GM23338 (cell line): ENCODE data around the gene ANKRD2. TPM values are rescaled to one million over a fixed set of nuclear protein-coding genes. Genes with fewer than 3 reads are reported as not detected.

Experiments used
- ATAC-seq: fragments of 200-7000 bp; cut with Tn5 transposase; 3 replicates; pipeline ENCODE4 v1.9.1; 2020
- DNase-seq: peaks from one replicate; pipeline ENCODE4 v3.0.0-alpha.2; 2015; ENCODE audit warnings: low spot score
- H2AFZ ChIP-seq: fragments of 200-600 bp; sonication (generic); 2 replicates; pipeline ENCODE4 v1.8.0; 2016; ENCODE audit warnings: antibody characterized with exemption, mild to moderate bottlenecking, moderate library complexity
- H3F3A ChIP-seq: fragments of 200-600 bp; sonication (generic); replicated peaks from 2 replicates; pipeline ENCODE4 v1.8.0; 2017; ENCODE audit warnings: antibody characterized with exemption, mixed run types, low read depth
- H3K27ac ChIP-seq: fragments of 200-600 bp; sonication (generic); 2 replicates; pipeline ENCODE4 v1.6.1; 2016; ENCODE audit warnings: low read depth
- H3K27me3 ChIP-seq: fragments of 200-600 bp; sonication (generic); 2 replicates; pipeline ENCODE4 v1.8.0; 2016; ENCODE audit warnings: mild to moderate bottlenecking, mixed run types, moderate library complexity; ENCODE audit not compliant: insufficient read depth
- H3K36me3 ChIP-seq: fragments of 200-600 bp; sonication (generic); 2 replicates; pipeline ENCODE4 v1.8.0; 2016; ENCODE audit warnings: mild to moderate bottlenecking; ENCODE audit not compliant: insufficient read depth
- H3K4me1 ChIP-seq: fragments of 200-600 bp; sonication (generic); 2 replicates; pipeline ENCODE4 v1.8.0; 2016; ENCODE audit warnings: mild to moderate bottlenecking, moderate library complexity; ENCODE audit not compliant: insufficient read depth
- H3K4me2 ChIP-seq: fragments of 200-600 bp; sonication (generic); 2 replicates; pipeline ENCODE4 v1.7.1; 2017; ENCODE audit warnings: mixed run types
- H3K4me3 ChIP-seq: fragments of 200-600 bp; sonication (generic); 2 replicates; pipeline ENCODE4 v1.6.1; 2016; ENCODE audit warnings: mixed run types
- H3K79me2 ChIP-seq: fragments of 200-600 bp; sonication (generic); replicated peaks from 2 replicates; pipeline ENCODE4 v1.8.0; 2017; ENCODE audit warnings: mild to moderate bottlenecking; ENCODE audit not compliant: insufficient read depth
- H3K9me2 ChIP-seq: fragments of 200-600 bp; sonication (generic); 2 replicates; pipeline ENCODE4 v1.8.0; 2017; ENCODE audit not compliant: insufficient read depth
- H4K20me1 ChIP-seq: fragments of 200-600 bp; sonication (generic); replicated peaks from 2 replicates; pipeline ENCODE4 v1.8.0; 2017; ENCODE audit warnings: mild to moderate bottlenecking; ENCODE audit not compliant: insufficient read depth
- H3K27ac Mint-ChIP-seq: 2 replicates; pipeline ENCODE4 v1.8.0; 2020; ENCODE audit warnings: inconsistent platforms, mild to moderate bottlenecking, moderate library complexity, mixed read lengths
- H3K27me3 Mint-ChIP-seq: 3 replicates; pipeline ENCODE4 v1.8.0; 2022; ENCODE audit warnings: low read depth, mild to moderate bottlenecking, moderate library complexity, mixed read lengths, inconsistent platforms; ENCODE audit not compliant: insufficient read depth, poor library complexity
- H3K36me3 Mint-ChIP-seq: 3 replicates; pipeline ENCODE4 v1.8.0; 2021; ENCODE audit warnings: low read depth, mild to moderate bottlenecking, inconsistent platforms, moderate library complexity, mixed read lengths
- H3K4me1 Mint-ChIP-seq: 3 replicates; pipeline ENCODE4 v1.8.0; 2020; ENCODE audit warnings: mild to moderate bottlenecking, inconsistent platforms, mixed read lengths
- H3K4me3 Mint-ChIP-seq: 3 replicates; pipeline ENCODE4 v1.8.0; 2021; ENCODE audit warnings: moderate library complexity, mild to moderate bottlenecking, inconsistent platforms, mixed read lengths
- H3K9me3 Mint-ChIP-seq: 3 replicates; pipeline ENCODE4 v1.8.0; 2020; ENCODE audit warnings: moderate library complexity, mild to moderate bottlenecking, inconsistent platforms, mixed read lengths
- CREB1 ChIP-seq: fragments of 250-450 bp; sonication (Bioruptor Pico); IDR thresholded peaks from 2 replicates; pipeline ENCODE4 v1.5.0; 2020; ENCODE audit warnings: low read depth, mild to moderate bottlenecking, moderate library complexity
- EZH2 ChIP-seq: fragments of 200-600 bp; sonication (generic); IDR thresholded peaks from one replicate; pipeline ENCODE4 v1.8.0; 2017; ENCODE audit warnings: antibody characterized with exemption, mild to moderate bottlenecking, low read depth; ENCODE audit not compliant: unreplicated experiment
- EZH2phosphoT487 ChIP-seq: fragments of 200-600 bp; sonication (generic); IDR thresholded peaks from one replicate; pipeline ENCODE4 v1.8.1; 2018; ENCODE audit warnings: antibody characterized with exemption; ENCODE audit not compliant: unreplicated experiment
- JUNB ChIP-seq: IDR thresholded peaks from one replicate; pipeline ENCODE4 v1.6.1; 2016; ENCODE audit warnings: antibody characterized with exemption; ENCODE audit not compliant: unreplicated experiment
- NANOG ChIP-seq: IDR thresholded peaks from 2 replicates; pipeline ENCODE4 v1.6.1; 2016; ENCODE audit warnings: antibody characterized with exemption, borderline replicate concordance
- POLR2AphosphoS5 ChIP-seq: IDR thresholded peaks from 2 replicates; pipeline ENCODE4 v1.6.1; 2016; ENCODE audit warnings: antibody characterized with exemption, low read depth
- STAT1 ChIP-seq: IDR thresholded peaks from one replicate; pipeline ENCODE4 v1.6.1; 2016; ENCODE audit warnings: antibody characterized with exemption; ENCODE audit not compliant: unreplicated experiment
- ZNF114 ChIP-seq: fragments of 250-450 bp; sonication (Bioruptor Pico); IDR thresholded peaks from 2 replicates; pipeline ENCODE4 v1.5.0; 2020; ENCODE audit warnings: mild to moderate bottlenecking, moderate library complexity
- ZNF331 ChIP-seq: fragments of 250-450 bp; sonication (Bioruptor Pico); IDR thresholded peaks from 2 replicates; pipeline ENCODE4 v1.5.0; 2020; ENCODE audit warnings: low read depth, mild to moderate bottlenecking, moderate library complexity
- polyA plus RNA-seq: library from polyadenylated mRNA; unstranded; fragments of >200 nt; fragmentation: Nextera tagmentation; extraction: Ambion mirVana; gene quantifications from 2 replicates; pipeline ENCODE4 v1.2.1, GENCODE V29; 2016
- total RNA-seq: library from RNA; depleted of rRNA; stranded (reverse); fragments of >200 nt; shearing (Covaris generic); gene quantifications from 2 replicates; pipeline ENCODE4 v1.2.3, GENCODE V29; 2014
- TF ChIP-seq, protein P1 (sequence below), 2 experiments: fragments of 200-600 bp in 1 of 2; sonication (generic) in 1 of 2; conservative IDR thresholded peaks; 2 replicates each; pipeline versions ENCODE4 v1.5.1 to v1.6.1; 2016 to 2017; ENCODE audit warnings: antibody characterized with exemption in 2 of 2, low read depth in 2 of 2, mild to moderate bottlenecking in 2 of 2, moderate library complexity in 1 of 2
- TF ChIP-seq, protein P2 (sequence below): fragments of 250-450 bp; sonication (Bioruptor Pico); IDR thresholded peaks from 2 replicates; pipeline ENCODE4 v1.5.0; 2020; ENCODE audit warnings: mild to moderate bottlenecking, moderate library complexity

The ANKRD2 gene
- total and polyA plus RNA-seq, 2 experiments from 2014 or later: not detected

DNA sequence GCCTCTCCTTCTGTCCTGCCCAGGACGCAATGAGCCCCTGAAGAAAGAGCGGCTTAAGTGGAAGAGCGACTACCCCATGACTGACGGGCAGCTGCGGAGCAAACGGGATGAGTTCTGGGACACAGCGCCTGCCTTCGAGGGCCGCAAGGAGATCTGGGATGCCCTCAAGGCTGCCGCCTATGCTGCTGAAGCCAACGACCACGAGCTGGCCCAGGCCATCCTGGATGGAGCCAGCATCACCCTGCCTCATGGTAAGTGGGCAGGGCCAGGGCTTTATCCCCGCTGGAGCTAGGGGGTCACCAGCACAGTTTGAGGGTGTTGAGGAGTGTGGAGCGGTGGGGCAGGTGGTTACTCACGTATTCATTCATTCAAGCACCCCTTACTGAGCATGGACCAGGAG is 4.7 kb upstream of the ANKRD2 start:
- no peak overlapping the region for H3K4me3 Mint-ChIP-seq
- H3K27ac Mint-ChIP-seq: no peak overlapping the region
- H3K27me3 ChIP-seq: no peaks in the 10 kb centered on the region
- DNase-seq (no peak), ATAC-seq (no peak)
- no peak overlapping the region for H3K4me3 ChIP-seq
- H3K36me3 Mint-ChIP-seq: peaks cover 2% of the 10 kb centered on the region; the same call in 1 of the 3 replicates
- TF ChIP-seq ZNF331: no peak
- TF ChIP-seq, protein P1, sequence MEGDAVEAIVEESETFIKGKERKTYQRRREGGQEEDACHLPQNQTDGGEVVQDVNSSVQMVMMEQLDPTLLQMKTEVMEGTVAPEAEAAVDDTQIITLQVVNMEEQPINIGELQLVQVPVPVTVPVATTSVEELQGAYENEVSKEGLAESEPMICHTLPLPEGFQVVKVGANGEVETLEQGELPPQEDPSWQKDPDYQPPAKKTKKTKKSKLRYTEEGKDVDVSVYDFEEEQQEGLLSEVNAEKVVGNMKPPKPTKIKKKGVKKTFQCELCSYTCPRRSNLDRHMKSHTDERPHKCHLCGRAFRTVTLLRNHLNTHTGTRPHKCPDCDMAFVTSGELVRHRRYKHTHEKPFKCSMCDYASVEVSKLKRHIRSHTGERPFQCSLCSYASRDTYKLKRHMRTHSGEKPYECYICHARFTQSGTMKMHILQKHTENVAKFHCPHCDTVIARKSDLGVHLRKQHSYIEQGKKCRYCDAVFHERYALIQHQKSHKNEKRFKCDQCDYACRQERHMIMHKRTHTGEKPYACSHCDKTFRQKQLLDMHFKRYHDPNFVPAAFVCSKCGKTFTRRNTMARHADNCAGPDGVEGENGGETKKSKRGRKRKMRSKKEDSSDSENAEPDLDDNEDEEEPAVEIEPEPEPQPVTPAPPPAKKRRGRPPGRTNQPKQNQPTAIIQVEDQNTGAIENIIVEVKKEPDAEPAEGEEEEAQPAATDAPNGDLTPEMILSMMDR (conservative IDR thresholded peaks at IDR 0.05; ENCODE audit: low read depth in 2 of 2): no peak
- H3K36me3 ChIP-seq: no peaks in the 10 kb centered on the region; the same call in 1 of the 2 replicates
- no peaks in the 10 kb centered on the region for H3F3A ChIP-seq
- no peak overlapping the region for H2AFZ ChIP-seq
- H4K20me1 ChIP-seq: 0 out of 2 replicates have a peak, but pooled peaks cover 3% of the 10 kb centered on the region
- H3K4me1 ChIP-seq: no peaks in the 10 kb centered on the region; the same call in 1 of the 2 replicates
- no peaks in the 10 kb centered on the region for H3K9me2 ChIP-seq
- peaks cover 3% of the 10 kb centered on the region for H3K27me3 Mint-ChIP-seq
- H3K27ac ChIP-seq: no peak overlapping the region
- H3K9me3 Mint-ChIP-seq: no peaks in the 10 kb centered on the region
- H3K4me1 Mint-ChIP-seq: peaks cover 8% of the 10 kb centered on the region; the same call in 2 of the 3 replicates
- no peak overlapping the region for H3K4me2 ChIP-seq
- H3K79me2 ChIP-seq: 0 out of 2 replicates have a peak, but pooled peaks cover 6% of the 10 kb centered on the region

DNA sequence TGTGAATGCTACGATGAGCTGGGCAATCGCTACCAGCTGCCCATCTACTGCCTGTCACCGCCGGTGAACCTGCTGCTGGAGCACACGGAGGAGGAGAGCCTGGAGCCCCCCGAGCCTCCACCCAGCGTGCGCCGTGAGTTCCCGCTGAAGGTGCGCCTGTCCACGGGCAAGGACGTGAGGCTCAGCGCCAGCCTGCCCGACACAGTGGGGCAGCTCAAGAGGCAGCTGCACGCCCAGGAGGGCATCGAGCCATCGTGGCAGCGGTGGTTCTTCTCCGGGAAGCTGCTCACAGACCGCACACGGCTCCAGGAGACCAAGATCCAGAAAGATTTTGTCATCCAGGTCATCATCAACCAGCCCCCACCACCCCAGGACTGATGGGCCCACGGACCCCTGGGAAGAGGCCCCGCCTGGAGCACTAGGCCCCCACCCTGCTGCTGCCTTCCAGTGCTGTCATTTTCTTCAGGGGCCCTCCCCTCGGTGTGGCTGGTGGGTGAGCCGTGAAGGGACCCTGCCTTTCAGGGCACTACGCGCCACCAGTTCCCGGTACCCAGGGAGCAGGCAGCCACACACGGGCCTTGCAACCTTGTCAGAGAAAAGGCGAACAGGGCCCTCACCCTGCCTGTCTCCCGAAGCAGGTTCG is 2.3 kb upstream of the ANKRD2 start:
- DNase-seq: no peak
- Histone ChIP-seq H3K79me2 (0 out of 2 replicates have a peak, but pooled peaks cover 6% of the 10 kb centered on the region), H3K27me3 (no peaks in the 10 kb centered on the region), H3K36me3 (no peaks in the 10 kb centered on the region; the same call in 1 of the 2 replicates), H3K4me1 (no peaks in the 10 kb centered on the region; the same call in 1 of the 2 replicates), H2AFZ (no peak overlapping the region), H3K4me3 (no peak overlapping the region), H3K27ac (no peak overlapping the region), H4K20me1 (0 out of 2 replicates have a peak, but pooled peaks cover 3% of the 10 kb centered on the region), H3K9me2 (no peaks in the 10 kb centered on the region), H3F3A (no peaks in the 10 kb centered on the region), H3K4me2 (no peak overlapping the region)
- Mint-ChIP-seq H3K4me3 (no peak overlapping the region), H3K36me3 (peaks cover 2% of the 10 kb centered on the region; the same call in 1 of the 3 replicates), H3K9me3 (no peaks in the 10 kb centered on the region), H3K4me1 (peaks cover 17% of the 10 kb centered on the region; the same call in 2 of the 3 replicates), H3K27ac (no peak overlapping the region), H3K27me3 (peaks cover 6% of the 10 kb centered on the region)
- ATAC-seq: no peak
- TF ChIP-seq EZH2 (no peak), CREB1 (CRISPR knock-in tag) (no peak), JUNB (no peak), ZNF114 (CRISPR knock-in tag) (no peak), EZH2phosphoT487 (no peak), ZNF331 (no peak), NANOG (no peak), STAT1 (no peak), POLR2AphosphoS5 (no peak)
- TF ChIP-seq, protein P1 (conservative IDR thresholded peaks at IDR 0.05; ENCODE audit: low read depth in 2 of 2): no peak
- TF ChIP-seq, protein P2, sequence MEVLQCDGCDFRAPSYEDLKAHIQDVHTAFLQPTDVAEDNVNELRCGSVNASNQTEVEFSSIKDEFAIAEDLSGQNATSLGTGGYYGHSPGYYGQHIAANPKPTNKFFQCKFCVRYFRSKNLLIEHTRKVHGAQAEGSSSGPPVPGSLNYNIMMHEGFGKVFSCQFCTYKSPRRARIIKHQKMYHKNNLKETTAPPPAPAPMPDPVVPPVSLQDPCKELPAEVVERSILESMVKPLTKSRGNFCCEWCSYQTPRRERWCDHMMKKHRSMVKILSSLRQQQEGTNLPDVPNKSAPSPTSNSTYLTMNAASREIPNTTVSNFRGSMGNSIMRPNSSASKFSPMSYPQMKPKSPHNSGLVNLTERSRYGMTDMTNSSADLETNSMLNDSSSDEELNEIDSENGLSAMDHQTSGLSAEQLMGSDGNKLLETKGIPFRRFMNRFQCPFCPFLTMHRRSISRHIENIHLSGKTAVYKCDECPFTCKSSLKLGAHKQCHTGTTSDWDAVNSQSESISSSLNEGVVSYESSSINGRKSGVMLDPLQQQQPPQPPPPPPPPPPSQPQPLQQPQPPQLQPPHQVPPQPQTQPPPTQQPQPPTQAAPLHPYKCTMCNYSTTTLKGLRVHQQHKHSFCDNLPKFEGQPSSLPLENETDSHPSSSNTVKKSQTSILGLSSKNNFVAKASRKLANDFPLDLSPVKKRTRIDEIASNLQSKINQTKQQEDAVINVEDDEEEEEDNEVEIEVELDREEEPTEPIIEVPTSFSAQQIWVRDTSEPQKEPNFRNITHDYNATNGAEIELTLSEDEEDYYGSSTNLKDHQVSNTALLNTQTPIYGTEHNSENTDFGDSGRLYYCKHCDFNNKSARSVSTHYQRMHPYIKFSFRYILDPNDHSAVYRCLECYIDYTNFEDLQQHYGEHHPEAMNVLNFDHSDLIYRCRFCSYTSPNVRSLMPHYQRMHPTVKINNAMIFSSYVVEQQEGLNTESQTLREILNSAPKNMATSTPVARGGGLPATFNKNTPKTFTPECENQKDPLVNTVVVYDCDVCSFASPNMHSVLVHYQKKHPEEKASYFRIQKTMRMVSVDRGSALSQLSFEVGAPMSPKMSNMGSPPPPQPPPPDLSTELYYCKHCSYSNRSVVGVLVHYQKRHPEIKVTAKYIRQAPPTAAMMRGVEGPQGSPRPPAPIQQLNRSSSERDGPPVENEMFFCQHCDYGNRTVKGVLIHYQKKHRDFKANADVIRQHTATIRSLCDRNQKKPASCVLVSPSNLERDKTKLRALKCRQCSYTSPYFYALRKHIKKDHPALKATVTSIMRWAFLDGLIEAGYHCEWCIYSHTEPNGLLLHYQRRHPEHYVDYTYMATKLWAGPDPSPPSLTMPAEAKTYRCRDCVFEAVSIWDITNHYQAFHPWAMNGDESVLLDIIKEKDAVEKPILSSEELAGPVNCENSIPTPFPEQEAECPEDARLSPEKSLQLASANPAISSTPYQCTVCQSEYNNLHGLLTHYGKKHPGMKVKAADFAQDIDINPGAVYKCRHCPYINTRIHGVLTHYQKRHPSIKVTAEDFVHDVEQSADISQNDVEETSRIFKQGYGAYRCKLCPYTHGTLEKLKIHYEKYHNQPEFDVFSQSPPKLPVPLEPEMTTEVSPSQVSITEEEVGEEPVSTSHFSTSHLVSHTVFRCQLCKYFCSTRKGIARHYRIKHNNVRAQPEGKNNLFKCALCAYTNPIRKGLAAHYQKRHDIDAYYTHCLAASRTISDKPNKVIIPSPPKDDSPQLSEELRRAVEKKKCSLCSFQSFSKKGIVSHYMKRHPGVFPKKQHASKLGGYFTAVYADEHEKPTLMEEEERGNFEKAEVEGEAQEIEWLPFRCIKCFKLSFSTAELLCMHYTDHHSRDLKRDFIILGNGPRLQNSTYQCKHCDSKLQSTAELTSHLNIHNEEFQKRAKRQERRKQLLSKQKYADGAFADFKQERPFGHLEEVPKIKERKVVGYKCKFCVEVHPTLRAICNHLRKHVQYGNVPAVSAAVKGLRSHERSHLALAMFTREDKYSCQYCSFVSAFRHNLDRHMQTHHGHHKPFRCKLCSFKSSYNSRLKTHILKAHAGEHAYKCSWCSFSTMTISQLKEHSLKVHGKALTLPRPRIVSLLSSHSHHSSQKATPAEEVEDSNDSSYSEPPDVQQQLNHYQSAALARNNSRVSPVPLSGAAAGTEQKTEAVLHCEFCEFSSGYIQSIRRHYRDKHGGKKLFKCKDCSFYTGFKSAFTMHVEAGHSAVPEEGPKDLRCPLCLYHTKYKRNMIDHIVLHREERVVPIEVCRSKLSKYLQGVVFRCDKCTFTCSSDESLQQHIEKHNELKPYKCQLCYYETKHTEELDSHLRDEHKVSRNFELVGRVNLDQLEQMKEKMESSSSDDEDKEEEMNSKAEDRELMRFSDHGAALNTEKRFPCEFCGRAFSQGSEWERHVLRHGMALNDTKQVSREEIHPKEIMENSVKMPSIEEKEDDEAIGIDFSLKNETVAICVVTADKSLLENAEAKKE: no peak
